ENCODE measurements around the gene ASCL3.

GRCh38 chr11:8980485-8980884 is 37.7 kb upstream of the ASCL3 start:
- TF ChIP-seq CREB1 (IDR thresholded peaks at IDR 0.05; ENCODE audit: low read depth) (no peak), NR2C1 (IDR thresholded peaks at IDR 0.05) (no peak), JUNB (IDR thresholded peaks at IDR 0.05) (no peak), EP300 (IDR thresholded peaks at IDR 0.05; ENCODE audit: borderline replicate concordance in 1 of 2, control insufficient read depth in 1 of 2, low read depth in 2 of 2, low read length in 2 of 2) (no peak), JUND (IDR thresholded peaks at IDR 0.05; ENCODE audit: low read depth, low read length) (no peak), CTCF (IDR thresholded peaks at IDR 0.05 in 2 of 3, conservative IDR thresholded peaks at IDR 0.05 in 1 of 3; ENCODE audit: control insufficient read depth in 2 of 3, extremely low read depth in 1 of 3, insufficient read depth in 1 of 3, low read depth in 3 of 3, low read length in 3 of 3) (no peak)
- TF ChIP-seq, protein P1, sequence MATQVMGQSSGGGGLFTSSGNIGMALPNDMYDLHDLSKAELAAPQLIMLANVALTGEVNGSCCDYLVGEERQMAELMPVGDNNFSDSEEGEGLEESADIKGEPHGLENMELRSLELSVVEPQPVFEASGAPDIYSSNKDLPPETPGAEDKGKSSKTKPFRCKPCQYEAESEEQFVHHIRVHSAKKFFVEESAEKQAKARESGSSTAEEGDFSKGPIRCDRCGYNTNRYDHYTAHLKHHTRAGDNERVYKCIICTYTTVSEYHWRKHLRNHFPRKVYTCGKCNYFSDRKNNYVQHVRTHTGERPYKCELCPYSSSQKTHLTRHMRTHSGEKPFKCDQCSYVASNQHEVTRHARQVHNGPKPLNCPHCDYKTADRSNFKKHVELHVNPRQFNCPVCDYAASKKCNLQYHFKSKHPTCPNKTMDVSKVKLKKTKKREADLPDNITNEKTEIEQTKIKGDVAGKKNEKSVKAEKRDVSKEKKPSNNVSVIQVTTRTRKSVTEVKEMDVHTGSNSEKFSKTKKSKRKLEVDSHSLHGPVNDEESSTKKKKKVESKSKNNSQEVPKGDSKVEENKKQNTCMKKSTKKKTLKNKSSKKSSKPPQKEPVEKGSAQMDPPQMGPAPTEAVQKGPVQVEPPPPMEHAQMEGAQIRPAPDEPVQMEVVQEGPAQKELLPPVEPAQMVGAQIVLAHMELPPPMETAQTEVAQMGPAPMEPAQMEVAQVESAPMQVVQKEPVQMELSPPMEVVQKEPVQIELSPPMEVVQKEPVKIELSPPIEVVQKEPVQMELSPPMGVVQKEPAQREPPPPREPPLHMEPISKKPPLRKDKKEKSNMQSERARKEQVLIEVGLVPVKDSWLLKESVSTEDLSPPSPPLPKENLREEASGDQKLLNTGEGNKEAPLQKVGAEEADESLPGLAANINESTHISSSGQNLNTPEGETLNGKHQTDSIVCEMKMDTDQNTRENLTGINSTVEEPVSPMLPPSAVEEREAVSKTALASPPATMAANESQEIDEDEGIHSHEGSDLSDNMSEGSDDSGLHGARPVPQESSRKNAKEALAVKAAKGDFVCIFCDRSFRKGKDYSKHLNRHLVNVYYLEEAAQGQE (IDR thresholded peaks at IDR 0.05; ENCODE audit: low read depth, low read length) = no peak
